Epidermal melanocyte (primary cell): ENCODE data around the gene PPP1R2C.

ENCODE experiments used
- DNase-seq: peaks from one replicate; pipeline ENCODE4 v3.0.0; 2011; ENCODE audit warnings: low spot score; ENCODE audit not compliant: insufficient read length

Gene PPP1R2C

GRCh38 chrX:42778096-42778495 is at the start of gene PPP1R2C:
Gene PPP1R2C, minus strand, starts transcription at chrX:42778163. Its CDS starts 84 bp downstream, at chrX:42778079.
- DNase-seq: no peak

DNA sequence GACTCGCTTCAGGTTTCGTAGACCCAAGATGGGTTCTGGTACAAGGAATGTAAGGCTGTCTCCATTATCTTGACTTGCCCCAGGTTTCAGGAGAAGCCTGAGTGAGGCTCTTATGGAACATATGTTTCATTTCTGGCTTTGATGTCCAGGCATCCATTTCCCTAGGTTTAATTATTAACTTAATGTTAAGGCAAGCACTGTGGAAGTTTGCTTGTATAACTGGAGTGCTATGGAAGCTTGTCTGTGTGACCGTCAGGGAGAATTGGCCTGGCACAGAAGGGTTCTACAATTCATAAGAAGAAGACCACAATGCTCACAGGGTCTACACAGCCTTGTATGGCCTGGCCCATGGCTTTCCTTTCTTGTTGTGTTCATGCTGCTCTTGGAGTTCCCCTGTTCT is 47.2 kb upstream of the PPP1R2C start:
- no peak for DNase-seq

DNA sequence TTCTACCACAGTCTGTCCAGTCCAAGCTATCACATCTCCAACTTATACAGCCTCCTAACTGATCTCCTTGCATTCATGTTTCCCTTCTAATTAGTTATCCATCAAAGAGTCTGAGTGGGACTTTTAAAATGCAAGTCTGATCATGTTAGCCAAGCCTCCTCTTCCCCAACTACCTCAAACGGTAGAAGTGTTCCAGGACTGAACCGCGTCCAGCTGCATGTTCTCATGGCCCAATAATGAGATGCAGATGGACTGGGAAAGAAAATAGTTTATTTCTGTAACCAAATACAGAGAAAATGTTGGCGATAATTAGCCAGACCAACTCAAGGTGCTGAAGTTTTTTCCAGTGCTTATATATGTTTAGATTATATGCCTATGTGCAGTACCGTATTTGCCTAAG is 46.6 kb upstream of the PPP1R2C start:
- DNase-seq: no peak

GRCh38 chrX:42823443-42823842 is 45.5 kb upstream of the PPP1R2C start:
- no peak for DNase-seq

DNA sequence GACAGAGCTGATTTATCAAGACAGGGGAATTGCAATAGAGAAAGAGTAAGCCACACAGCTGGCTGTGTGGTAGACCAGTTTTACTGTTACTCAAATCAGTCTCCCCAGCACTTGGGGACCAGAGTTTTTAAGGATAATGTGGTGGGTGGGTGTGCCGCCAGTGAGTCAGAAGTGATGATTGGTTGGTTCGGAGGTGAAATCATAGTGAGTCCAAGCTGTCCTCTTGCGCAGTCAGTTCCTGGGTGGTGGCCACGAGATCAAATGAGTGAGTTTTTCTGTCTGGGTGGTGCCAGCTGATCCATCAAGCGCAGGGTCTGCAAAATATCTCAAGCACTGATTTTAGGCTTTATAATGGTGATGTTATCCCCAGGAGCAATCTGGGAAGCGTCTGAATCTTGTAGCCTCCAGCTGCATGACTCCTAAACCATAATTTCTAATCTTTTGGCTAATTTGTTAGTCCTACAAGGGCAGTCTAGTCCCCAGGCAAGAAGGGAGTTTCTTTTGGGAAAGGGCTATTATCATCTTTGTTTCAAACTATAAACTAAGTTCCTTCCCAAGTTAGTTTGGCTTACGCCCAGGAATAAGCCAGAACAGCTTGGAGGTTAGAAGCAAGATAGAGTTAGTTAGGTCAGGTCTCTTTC is 44.0 kb upstream of the PPP1R2C start:
- no peak for DNase-seq

- DNase-seq: no peak
Observed at GRCh38 chrX:42818151-42818921, 40.4 kb upstream of the PPP1R2C start.

GRCh38 chrX:42809569-42809968 is 31.6 kb upstream of the PPP1R2C start:
- DNase-seq: no peak

DNA sequence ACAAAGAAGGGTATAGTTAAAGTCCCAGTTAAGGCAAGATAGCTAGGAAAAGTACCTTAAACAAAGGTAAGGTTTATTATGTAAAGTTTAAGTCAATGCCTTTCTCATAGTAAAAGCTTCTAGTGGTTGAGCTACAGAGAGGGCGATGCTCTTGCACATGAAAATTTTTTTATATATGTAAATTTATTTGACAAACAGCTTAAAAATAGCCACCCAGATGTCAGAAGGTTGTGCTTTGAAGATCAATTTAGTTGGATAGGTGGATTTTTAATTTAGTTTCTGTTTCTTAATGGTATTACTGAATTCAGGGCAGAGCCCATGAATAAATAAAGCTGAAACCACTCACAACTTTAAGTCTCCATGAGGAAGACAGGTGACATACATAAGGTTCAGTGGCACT is 29.4 kb upstream of the PPP1R2C start:
- no peak for DNase-seq

DNA sequence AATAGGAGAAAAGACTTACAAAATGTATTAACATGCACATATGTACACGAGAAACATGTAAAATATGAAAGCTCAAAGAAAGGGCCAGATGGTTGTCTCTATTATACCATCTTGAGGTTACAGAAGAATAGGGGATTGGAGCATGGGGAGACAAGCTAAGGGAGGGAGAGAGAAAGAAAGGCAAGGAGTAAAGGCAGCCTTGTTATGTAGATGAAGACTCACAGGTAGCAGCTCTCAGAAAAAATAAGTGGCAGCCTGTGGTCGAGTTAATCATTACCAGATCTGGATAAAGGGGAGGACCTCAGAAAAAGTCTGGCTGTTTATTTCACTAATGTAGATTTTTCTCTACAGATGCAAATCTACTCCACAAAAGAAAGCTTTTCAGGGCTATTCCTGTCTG is 26.6 kb upstream of the PPP1R2C start:
- DNase-seq: no peak

DNA sequence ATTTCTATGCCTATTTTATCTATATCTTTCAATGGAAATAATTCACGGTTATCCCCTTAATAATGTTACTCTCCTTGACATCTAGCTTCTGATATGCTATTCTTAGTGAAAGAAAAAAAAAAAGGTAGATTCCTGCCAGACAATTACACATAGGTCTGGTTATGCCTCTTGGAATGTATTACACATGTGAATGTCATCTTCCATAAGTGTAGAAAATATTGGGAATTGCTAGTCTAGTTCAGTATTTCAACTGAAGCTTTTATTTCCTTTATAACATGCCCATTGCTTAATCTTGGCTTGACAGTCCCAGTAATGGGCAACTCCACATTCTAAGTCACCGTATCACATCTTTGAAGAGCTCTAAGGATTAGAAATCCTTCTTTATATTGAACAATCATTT is 25.4 kb upstream of the PPP1R2C start:
- no peak for DNase-seq

- DNase-seq: no peak
Observed at GRCh38 chrX:42797651-42798269, 19.8 kb upstream of the PPP1R2C start.

- DNase-seq: no peak
Observed at GRCh38 chrX:42783451-42783850, 5.5 kb upstream of the PPP1R2C start.

GRCh38 chrX:42776195-42776594 is 1.8 kb downstream of the PPP1R2C start:
- DNase-seq: no peak

DNA sequence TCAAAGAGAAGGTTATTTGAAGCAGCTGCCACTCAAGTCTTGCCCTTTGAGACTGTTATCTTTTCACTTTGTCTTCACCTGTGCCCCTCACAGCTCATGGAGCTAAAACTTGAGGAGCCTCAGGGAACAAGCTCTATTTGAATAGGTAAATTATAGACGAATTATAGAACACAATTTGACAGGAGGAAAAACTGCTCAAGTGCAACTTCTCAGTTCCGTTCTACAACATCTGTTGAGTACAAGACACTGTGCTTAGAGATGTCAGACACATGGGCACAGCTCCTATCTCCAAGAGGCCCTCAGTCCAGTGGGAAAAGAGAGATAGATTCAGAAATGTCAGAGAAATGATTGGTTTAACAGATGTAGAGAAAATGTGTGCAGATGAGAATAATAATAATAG is 5.1 kb downstream of the PPP1R2C start:
- DNase-seq: no peak

GRCh38 chrX:42771506-42772335 is 6.2 kb downstream of the PPP1R2C start:
- DNase-seq: no peak

- DNase-seq: no peak
Observed at GRCh38 chrX:42770566-42770965, 7.4 kb downstream of the PPP1R2C start.

- DNase-seq: no peak
Observed at GRCh38 chrX:42759881-42760280, 18.1 kb downstream of the PPP1R2C start.

GRCh38 chrX:42755815-42756214 is 22.1 kb downstream of the PPP1R2C start:
- peak; percentile 23 for DNase-seq

DNA sequence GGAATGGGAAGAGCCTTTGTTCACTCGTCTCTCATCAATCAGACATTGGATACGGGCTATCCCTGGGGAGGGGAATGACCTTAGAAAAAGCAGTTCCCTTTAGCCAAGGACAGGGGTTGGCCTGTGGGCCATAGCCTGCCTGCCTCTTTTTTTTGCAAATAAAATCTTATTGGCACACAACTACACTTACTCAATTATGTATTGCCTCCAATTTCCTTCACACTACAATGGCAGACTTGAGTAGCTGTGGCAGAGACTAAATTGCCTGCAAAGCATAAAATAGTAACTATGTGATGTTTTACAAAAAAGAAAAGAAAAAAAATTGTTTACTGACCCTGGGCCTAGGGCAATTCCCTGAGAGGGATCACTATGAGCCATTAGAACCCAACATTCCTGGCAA is 23.4 kb downstream of the PPP1R2C start:
- no peak for DNase-seq

GRCh38 chrX:42754115-42754514 is 23.8 kb downstream of the PPP1R2C start:
- no peak for DNase-seq

DNA sequence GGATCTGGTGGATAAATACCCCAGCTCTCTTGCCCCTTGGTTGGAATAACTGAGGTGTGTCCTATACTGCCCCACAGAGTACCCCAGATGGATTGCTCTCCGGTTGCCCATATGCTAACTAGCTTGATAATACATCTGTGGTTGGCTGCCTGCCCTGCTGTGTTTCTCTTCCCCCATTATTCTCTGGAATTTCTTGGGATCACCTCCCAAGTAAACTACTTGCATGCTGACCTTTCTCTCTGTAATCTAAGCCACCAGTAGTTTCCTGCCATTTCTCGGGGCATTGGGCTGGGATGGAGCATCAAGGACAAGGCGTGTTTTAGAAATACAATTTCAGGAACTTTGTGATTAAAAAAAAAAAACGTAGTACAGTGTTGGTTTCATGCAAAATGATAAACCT is 25.2 kb downstream of the PPP1R2C start:
- no peak for DNase-seq

GRCh38 chrX:42751573-42751972 is 26.4 kb downstream of the PPP1R2C start:
- DNase-seq: no peak
